Panc1 (cell line): ENCODE measurements around the gene NPAS1. TPM values are rescaled to one million over a fixed set of nuclear protein-coding genes. Genes with fewer than 3 reads are reported as not detected.

Experiments
- ATAC-seq: fragments of 200-7000 bp; cut with Tn5 transposase; 2 replicates; pipeline ENCODE4 v1.9.1; 2020; ENCODE audit warnings: mild to moderate bottlenecking, moderate library complexity
- BruUV-seq: library from RNA; stranded (reverse); fragments of 400-500 nt; replicated peaks from 2 replicates; lab custom pipeline; 2021; lab: Mats Ljungman, UMichigan
- CTCF ChIA-PET: fragments of 300-600 bp; sonication (Branson Sonifier 250); formaldehyde crosslinking; loops from one replicate; lab custom pipeline; 2022; ENCODE audit warnings: antibody characterized with exemption; lab: Charles Lee
- POLR2A ChIA-PET: fragments of 300-600 bp; sonication (Branson Sonifier 250); formaldehyde crosslinking; loops from one replicate; lab custom pipeline; 2022; ENCODE audit warnings: antibody characterized with exemption; lab: Charles Lee
- DNase-seq: peaks from one replicate; pipeline ENCODE4 v3.0.0-alpha.2; 2010; ENCODE audit warnings: low read depth, low spot score
- H3K27ac ChIP-seq: 2 replicates; pipeline ENCODE4 v1.5.1; 2011; ENCODE audit warnings: mild to moderate bottlenecking, low read length, inconsistent platforms
- H3K27me3 ChIP-seq: fragments of 200-500 bp; sonication (Bioruptor generic); 2 replicates; pipeline ENCODE4 v1.6.0; 2014; ENCODE audit warnings: low read length, inconsistent platforms; ENCODE audit not compliant: control insufficient read depth, insufficient read depth
- H3K36me3 ChIP-seq: fragments of 200-500 bp; sonication (Bioruptor generic); 2 replicates; pipeline ENCODE4 v1.5.1; 2014; ENCODE audit warnings: inconsistent platforms, mild to moderate bottlenecking, low read length, moderate library complexity; ENCODE audit not compliant: control insufficient read depth, insufficient read depth
- H3K4me1 ChIP-seq: 2 replicates; pipeline ENCODE4 v1.5.1; 2011; ENCODE audit warnings: inconsistent platforms, mild to moderate bottlenecking, low read length, moderate library complexity; ENCODE audit not compliant: control insufficient read depth, insufficient read depth
- H3K4me3 ChIP-seq, 2 experiments: 2 replicates each; pipeline ENCODE4 v1.5.1; 2011 to 2012; ENCODE audit warnings: low read depth in 2 of 2, low read length in 2 of 2, mild to moderate bottlenecking in 2 of 2, inconsistent platforms in 1 of 2, moderate library complexity in 1 of 2
- H3K9me3 ChIP-seq: fragments of 200-500 bp; sonication (Bioruptor generic); 2 replicates; pipeline ENCODE4 v1.5.1; 2014; ENCODE audit warnings: low read depth, mild to moderate bottlenecking, inconsistent platforms, low read length, moderate library complexity; ENCODE audit not compliant: control insufficient read depth, insufficient read depth
- CTCF ChIP-seq: fragments of 450-650 bp; IDR thresholded peaks from 2 replicates; pipeline ENCODE4 v1.5.1; 2017; ENCODE audit warnings: mild to moderate bottlenecking
- POLR2AphosphoS5 ChIP-seq: IDR thresholded peaks from 2 replicates; pipeline ENCODE4 v1.6.1; 2012; ENCODE audit warnings: mild to moderate bottlenecking, low read depth, low read length, moderate library complexity
- REST ChIP-seq, 2 experiments: IDR thresholded peaks; 2 replicates each; pipeline ENCODE4 v1.6.1; 2011 to 2012; ENCODE audit warnings: low read depth in 2 of 2, control low read depth in 1 of 2, low read length in 1 of 2, mild to moderate bottlenecking in 1 of 2, moderate library complexity in 1 of 2; ENCODE audit not compliant: insufficient read depth in 1 of 2
- SIN3A ChIP-seq: IDR thresholded peaks from 2 replicates; pipeline ENCODE4 v1.6.1; 2012; ENCODE audit warnings: low read depth, mild to moderate bottlenecking, low read length, moderate library complexity, borderline replicate concordance; ENCODE audit not compliant: insufficient read depth
- TCF7L2 ChIP-seq: IDR thresholded peaks from 2 replicates; pipeline ENCODE4 v1.6.1; 2011; ENCODE audit warnings: mild to moderate bottlenecking, low read depth, low read length, inconsistent platforms
- in situ Hi-C: cut with HindIII; loops from 2 replicates; pipeline ENCODE4 v1.10.0; 2016; ENCODE audit warnings: low sequenced_read_pairs, low pct_unique_long_range_greater_than_20kb
- intact Hi-C: fragments of 100-400 bp; cut with micrococcal nuclease; formaldehyde crosslinking; loops from one replicate; pipeline ENCODE4 v1.10.0; 2022; ENCODE audit not compliant: unreplicated experiment
- total RNA-seq: library from RNA; stranded (reverse); gene quantifications from one replicate; pipeline ENCODE4 v1.2.1, GENCODE V29; 2021; ENCODE audit not compliant: unreplicated experiment

The NPAS1 gene
- total RNA-seq, 1 experiment from 2014 or later = 3.6 TPM

- TF ChIP-seq REST (IDR thresholded peaks at IDR 0.05; ENCODE audit: insufficient read depth in 1 of 2, low read depth in 2 of 2, low read length in 1 of 2) (no peak), TCF7L2 (no peak), SIN3A (no peak), POLR2AphosphoS5 (no peak)
- Histone ChIP-seq H3K36me3 (no peaks in the 10 kb centered on the region), H3K4me1 (peaks cover 3% of the 10 kb centered on the region), H3K27me3 (no peaks in the 10 kb centered on the region), H3K27ac (no peak overlapping the region), H3K4me3 (no peak overlapping the region), H3K9me3 (no peaks in the 10 kb centered on the region)
- CTCF ChIA-PET = no interaction called here
- ATAC-seq (no peak), DNase-seq (no peak)
- intact Hi-C loops = no loop called here
- in situ Hi-C loops = no loop called here
- POLR2A ChIA-PET = no interaction called here
- BruUV-seq = no TSS peak
Observed at GRCh38 chr19:47028195-47028601, 8.6 kb downstream of the NPAS1 start.

GRCh38 chr19:47032171-47032811, 12.7 kb downstream of the NPAS1 start:
- no peak overlapping the region for H3K27ac ChIP-seq
- peak; percentile 93 for TF ChIP-seq CTCF
- no peak for TF ChIP-seq POLR2AphosphoS5
- TF ChIP-seq REST (IDR thresholded peaks at IDR 0.05; ENCODE audit: insufficient read depth in 1 of 2, low read depth in 2 of 2, low read length in 1 of 2) = no peak
- intact Hi-C loops (no loop called here), in situ Hi-C loops (no loop called here)
- ChIA-PET POLR2A (no interaction called here), CTCF (no interaction called here)
- no peak overlapping the region for H3K4me3 ChIP-seq
- peaks cover 9% of the 10 kb centered on the region for H3K4me1 ChIP-seq
- H3K27me3 ChIP-seq = no peaks in the 10 kb centered on the region
- no peaks in the 10 kb centered on the region for H3K9me3 ChIP-seq
- no TSS peak for BruUV-seq
- DNase-seq (no peak), ATAC-seq (peak; percentile 64)
- no peaks in the 10 kb centered on the region for H3K36me3 ChIP-seq
